ENCODE measurements around the gene THOC5.

The THOC5 gene

GRCh38 chr22:29481265-29482000 lies 72.1 kb downstream of the THOC5 start:
- no peak overlapping the region; the same call in 1 of the 2 replicates for H3K27ac ChIP-seq (ENCODE audit: low read depth, low read length)
- WGBS = 3% methylated on average over 15 of the region's 15 CpGs

GRCh38 chr22:29480512-29481264 lies 72.9 kb downstream of the THOC5 start:
- Histone ChIP-seq H3K36me3 (ENCODE audit: insufficient read depth, low read length) (peaks cover 14% of the 10 kb centered on the region; the same call in 1 of the 2 replicates), H3K27ac (ENCODE audit: low read depth, low read length) (no peak overlapping the region), H3K27me3 (ENCODE audit: insufficient read depth, low read length) (peaks cover 61% of the 10 kb centered on the region), H3K9ac (ENCODE audit: low read depth, low read length) (peak overlapping the region; percentile 66; the same call in 1 of the 2 replicates), H3K9me3 (ENCODE audit: insufficient read depth, low read depth, low read length) (peaks cover 4% of the 10 kb centered on the region; the same call in 1 of the 2 replicates), H3K4me1 (ENCODE audit: insufficient read depth, low read length) (peaks cover 25% of the 10 kb centered on the region), H3K4me3 (ENCODE audit: low read length) (peak overlapping the region; percentile 53)
- 5% methylated on average over 107 of the region's 107 CpGs for WGBS

More at GRCh38 chr22:29481265-29482000, 72.1 kb downstream of the THOC5 start:
- peaks cover 20% of the 10 kb centered on the region; the same call in 1 of the 2 replicates for H3K36me3 ChIP-seq (ENCODE audit: insufficient read depth, low read length)
- peaks cover 25% of the 10 kb centered on the region for H3K4me1 ChIP-seq (ENCODE audit: insufficient read depth, low read length)
- H3K4me3 ChIP-seq (ENCODE audit: low read length) = peak overlapping the region; percentile 53
- peaks cover 4% of the 10 kb centered on the region; the same call in 1 of the 2 replicates for H3K9me3 ChIP-seq (ENCODE audit: insufficient read depth, low read depth, low read length)
- peaks cover 61% of the 10 kb centered on the region for H3K27me3 ChIP-seq (ENCODE audit: insufficient read depth, low read length)
- peak overlapping the region; percentile 66; the same call in 1 of the 2 replicates for H3K9ac ChIP-seq (ENCODE audit: low read depth, low read length)

DNA sequence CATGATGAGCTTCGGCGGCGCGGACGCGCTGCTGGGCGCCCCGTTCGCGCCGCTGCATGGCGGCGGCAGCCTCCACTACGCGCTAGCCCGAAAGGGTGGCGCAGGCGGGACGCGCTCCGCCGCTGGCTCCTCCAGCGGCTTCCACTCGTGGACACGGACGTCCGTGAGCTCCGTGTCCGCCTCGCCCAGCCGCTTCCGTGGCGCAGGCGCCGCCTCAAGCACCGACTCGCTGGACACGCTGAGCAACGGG lies 73.4 kb downstream of the THOC5 start:
- 4% methylated on average over 39 of the region's 39 CpGs for WGBS
- peaks cover 4% of the 10 kb centered on the region; the same call in 1 of the 2 replicates for H3K9me3 ChIP-seq (ENCODE audit: insufficient read depth, low read depth, low read length)
- peaks cover 61% of the 10 kb centered on the region for H3K27me3 ChIP-seq (ENCODE audit: insufficient read depth, low read length)
- H3K4me1 ChIP-seq (ENCODE audit: insufficient read depth, low read length) = peaks cover 25% of the 10 kb centered on the region
- H3K4me3 ChIP-seq (ENCODE audit: low read length) = peak overlapping the region; percentile 53
- no peak overlapping the region for H3K27ac ChIP-seq (ENCODE audit: low read depth, low read length)
- H3K36me3 ChIP-seq (ENCODE audit: insufficient read depth, low read length) = peaks cover 9% of the 10 kb centered on the region; the same call in 1 of the 2 replicates
- H3K9ac ChIP-seq (ENCODE audit: low read depth, low read length) = peak overlapping the region; percentile 37; the same call in 1 of the 2 replicates

DNA sequence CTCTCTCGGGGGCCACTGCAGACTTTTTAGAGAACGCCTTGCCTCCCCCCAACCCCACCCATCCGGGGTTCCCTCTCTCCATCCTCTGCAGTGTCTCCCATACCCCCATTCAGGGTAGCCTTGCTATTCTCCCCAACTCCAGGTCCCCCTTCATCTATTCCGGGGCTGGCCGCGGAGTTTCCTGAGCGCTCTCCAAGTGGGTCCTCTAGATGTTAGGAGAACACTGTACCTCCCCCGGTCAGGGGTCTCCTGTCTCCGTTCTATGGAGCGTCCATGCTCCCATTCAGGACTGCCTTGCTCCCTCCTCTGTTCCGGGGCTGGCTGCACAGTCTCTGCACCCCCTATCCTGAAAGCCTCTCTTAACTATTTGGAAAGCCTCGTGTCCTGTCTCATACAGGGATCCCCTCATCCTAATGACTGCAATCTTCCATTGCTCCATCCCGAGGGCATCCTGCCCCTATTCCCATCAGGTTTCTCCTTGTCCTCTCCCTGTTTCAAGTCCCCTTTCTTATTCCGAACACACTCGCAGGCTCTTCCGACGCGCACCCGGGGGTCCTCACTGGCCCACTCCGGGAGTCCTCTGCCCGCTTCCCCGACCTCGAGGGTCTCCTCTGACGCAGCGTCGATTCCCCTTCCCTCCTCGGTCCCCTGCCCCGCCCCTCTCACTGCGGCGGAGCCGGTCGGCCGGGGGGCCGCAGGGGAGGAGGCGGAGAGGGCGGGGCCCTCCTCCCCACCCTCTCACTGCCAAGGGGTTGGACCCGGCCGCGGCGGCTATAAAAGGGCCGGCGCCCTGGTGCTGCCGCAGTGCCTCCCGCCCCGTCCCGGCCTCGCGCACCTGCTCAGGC lies 73.9 kb downstream of the THOC5 start, which contains the start of gene NEFH:
Gene NEFH (plus strand): TSS at position 802 of the 845 bp plus-strand sequence. CDS start 45 bp downstream, outside the sequence.
- Histone ChIP-seq H3K4me3 (ENCODE audit: low read length) (peak within 1 kb of the TSS; percentile 53), H3K27me3 (ENCODE audit: insufficient read depth, low read length) (peaks cover 61% of the 10 kb centered on the region)

DNA sequence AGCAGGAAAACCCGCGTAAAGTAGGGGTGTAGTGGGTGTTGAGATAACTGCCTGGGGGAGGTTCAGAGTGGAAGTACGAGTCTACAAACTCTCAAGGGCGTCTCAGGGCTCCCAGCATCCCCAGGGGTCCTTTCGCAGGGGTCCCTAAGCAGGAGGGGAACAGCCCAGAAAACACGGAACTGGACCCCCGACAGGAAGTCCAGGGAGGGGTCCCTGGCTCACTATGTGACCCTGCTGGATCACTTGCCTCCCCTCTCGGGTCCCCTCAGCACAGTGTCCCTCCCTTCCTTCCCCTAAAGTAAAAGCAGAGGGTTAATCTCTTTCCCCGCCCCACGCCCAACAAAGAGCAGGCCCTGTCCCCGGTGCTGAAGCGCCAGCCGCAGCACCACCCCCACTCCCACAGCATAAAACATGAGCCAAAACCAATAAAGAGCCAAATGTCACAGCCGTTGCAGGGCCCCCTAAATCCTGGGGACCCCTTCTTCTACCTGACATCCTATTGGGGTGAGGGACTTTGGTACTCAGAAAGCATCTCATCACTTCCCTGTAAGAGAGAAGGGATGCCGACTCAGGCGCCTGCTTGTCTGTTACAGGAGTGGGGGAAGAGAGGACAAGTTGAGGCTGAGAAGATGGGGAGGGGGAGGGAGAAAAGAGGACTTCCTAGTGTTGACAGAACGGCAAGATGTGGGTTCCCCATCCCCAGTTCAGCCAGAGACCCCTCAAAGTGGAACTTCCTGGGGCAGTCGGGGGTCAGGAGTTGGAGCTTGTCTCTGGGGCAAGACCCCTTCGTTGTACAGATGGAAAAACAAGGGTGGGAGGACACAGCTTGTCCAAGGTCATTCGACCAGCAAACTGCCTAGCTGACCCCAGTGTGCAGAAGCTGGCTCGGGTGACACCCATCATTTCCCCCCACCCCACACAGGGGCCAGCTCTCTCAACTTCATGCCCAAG lies 75.0 kb downstream of the THOC5 start:
- Histone ChIP-seq H3K27me3 (ENCODE audit: insufficient read depth, low read length) (peaks cover 61% of the 10 kb centered on the region), H3K4me1 (ENCODE audit: insufficient read depth, low read length) (peaks cover 25% of the 10 kb centered on the region), H3K4me3 (ENCODE audit: low read length) (peak overlapping the region; percentile 53), H3K9ac (ENCODE audit: low read depth, low read length) (no peak overlapping the region), H3K9me3 (ENCODE audit: insufficient read depth, low read depth, low read length) (peaks cover 4% of the 10 kb centered on the region; the same call in 1 of the 2 replicates), H3K27ac (ENCODE audit: low read depth, low read length) (no peak overlapping the region), H3K36me3 (ENCODE audit: insufficient read depth, low read length) (no peaks in the 10 kb centered on the region)
- 9% methylated on average over 20 of the region's 21 CpGs for WGBS

More for the DNA sequence above, 73.9 kb downstream of the THOC5 start, which contains the start of gene NEFH:
- Histone ChIP-seq H3K36me3 (ENCODE audit: insufficient read depth, low read length) (peaks cover 5% of the 10 kb centered on the region; the same call in 1 of the 2 replicates), H3K27ac (ENCODE audit: low read depth, low read length) (no peak within 1 kb of the TSS), H3K9ac (ENCODE audit: low read depth, low read length) (peak within 1 kb of the TSS; percentile 66; the same call in 1 of the 2 replicates), H3K4me1 (ENCODE audit: insufficient read depth, low read length) (peaks cover 25% of the 10 kb centered on the region), H3K9me3 (ENCODE audit: insufficient read depth, low read depth, low read length) (peaks cover 4% of the 10 kb centered on the region; the same call in 1 of the 2 replicates)
- 5% methylated on average over 48 of the region's 48 CpGs for WGBS

DNA sequence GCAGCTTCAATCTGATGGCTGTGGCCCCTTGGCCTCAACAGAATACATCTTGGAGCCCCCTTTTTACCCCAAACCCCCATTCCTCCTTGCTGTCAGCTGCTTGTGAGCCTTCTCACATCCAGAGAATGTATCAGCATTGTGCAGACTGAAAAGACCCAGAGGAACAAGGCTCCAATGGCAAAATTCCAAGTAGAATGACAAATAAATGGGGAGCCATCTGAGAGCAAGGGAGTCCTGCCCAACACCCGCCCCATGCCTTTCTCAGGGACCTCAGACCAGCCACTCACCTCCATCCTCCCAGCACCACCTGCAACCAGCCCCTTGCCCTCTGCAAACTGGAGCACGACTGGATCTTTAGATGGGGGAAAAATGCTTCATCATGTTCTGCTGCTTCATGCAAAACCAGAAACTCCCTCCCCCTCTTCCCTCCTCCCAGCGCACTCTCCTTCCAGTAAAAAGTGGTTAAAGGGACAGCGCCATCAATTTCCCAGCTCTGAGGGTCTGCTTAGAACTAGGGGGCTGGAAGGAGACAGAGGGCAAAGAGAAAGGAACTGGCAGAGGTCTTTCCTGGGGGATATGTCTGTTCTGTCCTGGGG lies 75.7 kb downstream of the THOC5 start:
- Histone ChIP-seq H3K4me3 (ENCODE audit: low read length) (peak overlapping the region; percentile 39), H3K4me1 (ENCODE audit: insufficient read depth, low read length) (peaks cover 25% of the 10 kb centered on the region), H3K36me3 (ENCODE audit: insufficient read depth, low read length) (no peaks in the 10 kb centered on the region), H3K9ac (ENCODE audit: low read depth, low read length) (no peak overlapping the region), H3K27ac (ENCODE audit: low read depth, low read length) (no peak overlapping the region), H3K27me3 (ENCODE audit: insufficient read depth, low read length) (peaks cover 61% of the 10 kb centered on the region), H3K9me3 (ENCODE audit: insufficient read depth, low read depth, low read length) (peaks cover 4% of the 10 kb centered on the region; the same call in 1 of the 2 replicates)
- WGBS = 32% methylated on average over 2 of the region's 4 CpGs

GRCh38 chr22:29476116-29476515 lies 77.4 kb downstream of the THOC5 start:
- Histone ChIP-seq H3K27ac (ENCODE audit: low read depth, low read length) (no peak overlapping the region), H3K4me1 (ENCODE audit: insufficient read depth, low read length) (peaks cover 13% of the 10 kb centered on the region), H3K27me3 (ENCODE audit: insufficient read depth, low read length) (peaks cover 45% of the 10 kb centered on the region), H3K4me3 (ENCODE audit: low read length) (no peak overlapping the region), H3K9ac (ENCODE audit: low read depth, low read length) (no peak overlapping the region), H3K36me3 (ENCODE audit: insufficient read depth, low read length) (no peaks in the 10 kb centered on the region), H3K9me3 (ENCODE audit: insufficient read depth, low read depth, low read length) (peaks cover 4% of the 10 kb centered on the region; the same call in 1 of the 2 replicates)
- 70% methylated on average over 6 of the region's 6 CpGs for WGBS

GRCh38 chr22:29475550-29475949 lies 78.0 kb downstream of the THOC5 start:
- peaks cover 40% of the 10 kb centered on the region for H3K27me3 ChIP-seq (ENCODE audit: insufficient read depth, low read length)
- peaks cover 12% of the 10 kb centered on the region for H3K4me1 ChIP-seq (ENCODE audit: insufficient read depth, low read length)
- no peak overlapping the region for H3K27ac ChIP-seq (ENCODE audit: low read depth, low read length)
- no peak overlapping the region for H3K9ac ChIP-seq (ENCODE audit: low read depth, low read length)
- WGBS = 87% methylated on average over 8 of the region's 8 CpGs
- peaks cover 4% of the 10 kb centered on the region; the same call in 1 of the 2 replicates for H3K9me3 ChIP-seq (ENCODE audit: insufficient read depth, low read depth, low read length)
- no peaks in the 10 kb centered on the region for H3K36me3 ChIP-seq (ENCODE audit: insufficient read depth, low read length)
- H3K4me3 ChIP-seq (ENCODE audit: low read length) = no peak overlapping the region

DNA sequence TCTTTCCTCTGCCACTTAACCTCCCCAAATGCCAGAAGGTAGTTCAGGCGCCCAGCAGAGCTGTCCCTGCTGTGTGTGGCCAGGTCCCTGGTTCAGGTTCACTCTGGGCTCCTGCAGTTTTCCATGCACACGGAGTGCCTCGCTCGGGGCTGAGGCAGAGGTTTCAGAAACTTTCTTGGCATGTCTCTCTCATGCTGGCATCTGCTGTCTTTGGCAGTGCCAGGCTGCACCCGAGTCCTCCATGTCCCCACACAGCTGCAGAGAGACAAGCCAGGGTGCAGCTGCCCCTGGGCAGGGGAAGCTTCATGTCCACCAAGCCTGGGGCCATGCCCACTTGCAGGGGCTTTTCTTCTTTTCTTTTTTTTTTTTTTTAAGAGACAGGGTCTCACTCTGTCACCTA lies 80.6 kb downstream of the THOC5 start:
- 84% methylated on average over 5 of the region's 5 CpGs for WGBS
- H3K27me3 ChIP-seq (ENCODE audit: insufficient read depth, low read length) = peaks cover 27% of the 10 kb centered on the region

More for the DNA sequence above, 80.6 kb downstream of the THOC5 start:
- H3K36me3 ChIP-seq (ENCODE audit: insufficient read depth, low read length) = no peaks in the 10 kb centered on the region
- peaks cover 8% of the 10 kb centered on the region for H3K4me1 ChIP-seq (ENCODE audit: insufficient read depth, low read length)
- no peak overlapping the region for H3K4me3 ChIP-seq (ENCODE audit: low read length)
- H3K9ac ChIP-seq (ENCODE audit: low read depth, low read length) = no peak overlapping the region
- no peaks in the 10 kb centered on the region for H3K9me3 ChIP-seq (ENCODE audit: insufficient read depth, low read depth, low read length)
- no peak overlapping the region for H3K27ac ChIP-seq (ENCODE audit: low read depth, low read length)
